Astrocyte of the spinal cord (primary cell): ENCODE measurements around the gene GALNT1.

Experiments
- DNase-seq: peaks from one replicate; pipeline ENCODE4 v3.0.0; 2011; ENCODE audit warnings: low read depth, low spot score
- H3K4me3 ChIP-seq: 2 replicates; pipeline ENCODE4 v1.5.1; 2011; ENCODE audit warnings: low read depth, mild to moderate bottlenecking, low read length, moderate library complexity
- CTCF ChIP-seq: IDR thresholded peaks from 2 replicates; pipeline ENCODE4 v1.5.1; 2012; ENCODE audit warnings: low read depth, mild to moderate bottlenecking, low read length, inconsistent platforms
- in situ Hi-C: cut with HindIII; loops from 2 replicates; pipeline ENCODE4 v1.10.0; 2017; ENCODE audit warnings: low sequenced_read_pairs

Gene GALNT1

GRCh38 chr18:35580701-35581539 lies 620 bp upstream of the GALNT1 start:
- peak overlapping the region; percentile 55 for H3K4me3 ChIP-seq
- peak; percentile 38 for DNase-seq
- in situ Hi-C loops, result no loop called here
- no peak for TF ChIP-seq CTCF

- TF ChIP-seq CTCF, result no peak
Measured at GRCh38 chr18:35581898-35582641, 530 bp downstream of the GALNT1 start.

GRCh38 chr18:35582899-35583558 lies 1.5 kb downstream of the GALNT1 start:
- in situ Hi-C loops, result no loop called here
- TF ChIP-seq CTCF, result no peak
- H3K4me3 ChIP-seq, result peak overlapping the region; percentile 73
- peak; percentile 52 for DNase-seq

More at GRCh38 chr18:35581898-35582641, 530 bp downstream of the GALNT1 start:
- peak overlapping the region; percentile 73 for H3K4me3 ChIP-seq
- DNase-seq, result no peak
- in situ Hi-C loops, result no loop called here

GRCh38 chr18:35584735-35585134 lies 3.2 kb downstream of the GALNT1 start:
- no peak for DNase-seq
- H3K4me3 ChIP-seq, result no peak overlapping the region
- in situ Hi-C loops, result no loop called here
- no peak for TF ChIP-seq CTCF

- DNase-seq, result no peak
- in situ Hi-C loops, result no loop called here
- no peak for TF ChIP-seq CTCF
- no peak overlapping the region for H3K4me3 ChIP-seq
Measured at GRCh38 chr18:35585608-35586007, 4.1 kb downstream of the GALNT1 start.

GRCh38 chr18:35588122-35588521 lies 6.6 kb downstream of the GALNT1 start:
- in situ Hi-C loops, result no loop called here
- no peak overlapping the region for H3K4me3 ChIP-seq
- no peak for TF ChIP-seq CTCF
- no peak for DNase-seq
